Activated CD4-positive, alpha-beta T cell treated with anti-CD3 and anti-CD28 coated beads, Interleukin-10, Interleukin-2, amounts not matched to agents 100 ng/mL and 50 ng/mL, durations not matched to agents 16 hours and 8 hours (primary cell): Measurements from ENCODE around the gene CMIP.
"Not testable (repeated sequence)": the region's sequence is repeated elsewhere in the genome, so short reads cannot be mapped to it uniquely, and the experiment has no call there.

Experiments
- DNase-seq: peaks from one replicate; pipeline ENCODE4 v3.0.0-alpha.2; 2020

The CMIP gene

GRCh38 chr16:81421536-81421935 is 23.1 kb upstream of the CMIP start:
- no peak for DNase-seq

- not testable (repeated sequence) for DNase-seq
Measured at GRCh38 chr16:81422153-81422552, 22.5 kb upstream of the CMIP start.

GRCh38 chr16:81424771-81425170 is 19.8 kb upstream of the CMIP start:
- DNase-seq: peak; percentile 71

GRCh38 chr16:81427219-81427618 is 17.4 kb upstream of the CMIP start:
- no peak for DNase-seq

GRCh38 chr16:81429045-81429521 is 15.5 kb upstream of the CMIP start:
- DNase-seq: no peak

GRCh38 chr16:81431554-81432353 is 12.9 kb upstream of the CMIP start:
- DNase-seq: no peak

GRCh38 chr16:81432937-81433557 is 11.6 kb upstream of the CMIP start:
- DNase-seq: no peak

GRCh38 chr16:81435103-81435502 is 9.5 kb upstream of the CMIP start:
- no peak for DNase-seq

- DNase-seq: no peak
Measured at GRCh38 chr16:81435567-81435966, 9.0 kb upstream of the CMIP start.

- DNase-seq: no peak
Measured at GRCh38 chr16:81436386-81436785, 8.2 kb upstream of the CMIP start.

- no peak for DNase-seq
Measured at GRCh38 chr16:81437865-81438264, 6.7 kb upstream of the CMIP start.

- no peak for DNase-seq
Measured at GRCh38 chr16:81440888-81441761, 3.5 kb upstream of the CMIP start.

GRCh38 chr16:81442220-81442915 is 2.2 kb upstream of the CMIP start:
- DNase-seq: no peak

GRCh38 chr16:81442916-81443687 is 1.5 kb upstream of the CMIP start:
- DNase-seq: no peak

- no peak for DNase-seq
Measured at GRCh38 chr16:81443688-81444447, 740 bp upstream of the CMIP start.

- peak; percentile 45 for DNase-seq
Measured at GRCh38 chr16:81445143-81445961, 744 bp downstream of the CMIP start.

GRCh38 chr16:81445966-81446906 is 1.6 kb downstream of the CMIP start:
- no peak for DNase-seq

GRCh38 chr16:81446907-81447268 is 2.3 kb downstream of the CMIP start:
- no peak for DNase-seq
